ENCODE measurements around the gene PRR16. TPM values are rescaled to one million over a fixed set of nuclear protein-coding genes. Genes with fewer than 3 reads are reported as not detected.

The PRR16 gene
- total and polyA plus RNA-seq, 2 experiments from 2014 or later: 15.3 to 16.1 TPM

- no peak overlapping the region for H3K4me2 ChIP-seq
Observed at GRCh38 chr5:120706877-120707276, 242.8 kb downstream of the PRR16 start.

GRCh38 chr5:120717381-120717780 lies 253.3 kb downstream of the PRR16 start:
- no peaks in the 10 kb centered on the region for H3K4me1 ChIP-seq (ENCODE audit: insufficient read depth)
- H3K4me2 ChIP-seq: no peak overlapping the region
- H3K9me3 ChIP-seq (ENCODE audit: low read depth): no peaks in the 10 kb centered on the region
- H2AFZ ChIP-seq: no peak overlapping the region
- TF ChIP-seq CTCF (IDR thresholded peaks at IDR 0.05; ENCODE audit: poor library complexity) (no peak), EZH2phosphoT487 (IDR thresholded peaks at IDR 0.05; ENCODE audit: low read depth, severe bottlenecking, unreplicated experiment) (no peak), EZH2 (IDR thresholded peaks at IDR 0.05; ENCODE audit: borderline replicate concordance) (no peak)
- no peaks in the 10 kb centered on the region for H4K20me1 ChIP-seq (ENCODE audit: insufficient read depth, poor library complexity, severe bottlenecking)
- WGBS (ENCODE audit: low lambda C conversion rate, missing lambda C conversion rate): 88% methylated on average over 3 of the region's 3 CpGs
- no peaks in the 10 kb centered on the region for H3K9me2 ChIP-seq (replicated peaks; ENCODE audit: insufficient read depth)
- no peak overlapping the region for H3K4me3 ChIP-seq
- H3K79me2 ChIP-seq: no peaks in the 10 kb centered on the region
- H3K36me3 ChIP-seq (replicated peaks; ENCODE audit: insufficient read depth, low read depth): no peaks in the 10 kb centered on the region
- DNase-seq (ENCODE audit: low spot score): no peak
- no peak overlapping the region for H3K27ac ChIP-seq
- no peaks in the 10 kb centered on the region for H3K27me3 ChIP-seq

More at GRCh38 chr5:120706877-120707276, 242.8 kb downstream of the PRR16 start:
- no peak for DNase-seq (ENCODE audit: low spot score)
- TF ChIP-seq EZH2phosphoT487 (IDR thresholded peaks at IDR 0.05; ENCODE audit: low read depth, severe bottlenecking, unreplicated experiment) (no peak), CTCF (IDR thresholded peaks at IDR 0.05; ENCODE audit: poor library complexity) (no peak)
- Histone ChIP-seq H3K79me2 (no peaks in the 10 kb centered on the region), H3K27ac (no peak overlapping the region), H2AFZ (no peak overlapping the region), H3K27me3 (peaks cover 23% of the 10 kb centered on the region), H3K36me3 (replicated peaks; ENCODE audit: insufficient read depth, low read depth) (no peaks in the 10 kb centered on the region), H3K4me3 (no peak overlapping the region), H3K4me1 (ENCODE audit: insufficient read depth) (no peaks in the 10 kb centered on the region), H4K20me1 (ENCODE audit: insufficient read depth, poor library complexity, severe bottlenecking) (no peaks in the 10 kb centered on the region), H3K9me2 (replicated peaks; ENCODE audit: insufficient read depth) (no peaks in the 10 kb centered on the region), H3K9me3 (ENCODE audit: low read depth) (no peaks in the 10 kb centered on the region)

GRCh38 chr5:120730214-120730613 lies 266.1 kb downstream of the PRR16 start:
- Histone ChIP-seq H3K27me3 (no peaks in the 10 kb centered on the region), H3K9me2 (replicated peaks; ENCODE audit: insufficient read depth) (no peaks in the 10 kb centered on the region), H3K4me3 (no peak overlapping the region), H3K4me1 (ENCODE audit: insufficient read depth) (no peaks in the 10 kb centered on the region), H3K4me2 (no peak overlapping the region), H4K20me1 (ENCODE audit: insufficient read depth, poor library complexity, severe bottlenecking) (no peaks in the 10 kb centered on the region), H3K36me3 (replicated peaks; ENCODE audit: insufficient read depth, low read depth) (no peaks in the 10 kb centered on the region), H3K27ac (no peak overlapping the region), H3K9me3 (ENCODE audit: low read depth) (no peaks in the 10 kb centered on the region), H3K79me2 (no peaks in the 10 kb centered on the region), H2AFZ (no peak overlapping the region)
- DNase-seq (ENCODE audit: low spot score): no peak
- TF ChIP-seq EZH2 (IDR thresholded peaks at IDR 0.05; ENCODE audit: borderline replicate concordance) (no peak), EZH2phosphoT487 (IDR thresholded peaks at IDR 0.05; ENCODE audit: low read depth, severe bottlenecking, unreplicated experiment) (no peak), CTCF (IDR thresholded peaks at IDR 0.05; ENCODE audit: poor library complexity) (no peak)

- Histone ChIP-seq H3K9me2 (replicated peaks; ENCODE audit: insufficient read depth) (peaks cover 2% of the 10 kb centered on the region), H2AFZ (no peak overlapping the region), H3K4me3 (no peak overlapping the region), H3K27me3 (no peaks in the 10 kb centered on the region), H3K79me2 (no peaks in the 10 kb centered on the region), H3K27ac (no peak overlapping the region), H3K36me3 (replicated peaks; ENCODE audit: insufficient read depth, low read depth) (no peaks in the 10 kb centered on the region), H3K9me3 (ENCODE audit: low read depth) (no peaks in the 10 kb centered on the region), H3K4me2 (no peak overlapping the region), H3K4me1 (ENCODE audit: insufficient read depth) (no peaks in the 10 kb centered on the region), H4K20me1 (ENCODE audit: insufficient read depth, poor library complexity, severe bottlenecking) (no peaks in the 10 kb centered on the region)
- DNase-seq (ENCODE audit: low spot score): no peak
- 71% methylated on average over 4 of the region's 4 CpGs for WGBS (ENCODE audit: low lambda C conversion rate, missing lambda C conversion rate)
- no peak for TF ChIP-seq EZH2 (IDR thresholded peaks at IDR 0.05; ENCODE audit: borderline replicate concordance)
Observed at GRCh38 chr5:120734033-120734432, 269.9 kb downstream of the PRR16 start.
